Suprapubic skin (tissue), 4 donors: ENCODE measurements around the gene ZNF536.

Source experiments
- EP300 ChIP-seq: sonication (generic); formaldehyde crosslinking; IDR thresholded peaks from one replicate; pipeline ENCODE4 v1.6.1; 2017; ENCODE audit warnings: antibody characterized with exemption
- POLR2A ChIP-seq, 2 donors: fragments of 450-650 bp; IDR thresholded peaks; one replicate each; pipeline ENCODE4 v1.6.1; 2017; ENCODE audit warnings: antibody characterized with exemption in 2 of 2, mild to moderate bottlenecking in 2 of 2, moderate library complexity in 2 of 2
- POLR2AphosphoS5 ChIP-seq, 3 donors: sonication (generic); formaldehyde crosslinking; IDR thresholded peaks; one replicate each; pipeline ENCODE4 v1.6.1; 2017; ENCODE audit warnings: antibody characterized with exemption in 3 of 3
- TF ChIP-seq, protein P1 (sequence below), 2 donors: fragments of 200-600 bp in 1 of 2; fragments of 450-650 bp in 1 of 2; sonication (generic) in 1 of 2; IDR thresholded peaks; one replicate each; pipeline ENCODE4 v1.5.1; 2016 to 2019; ENCODE audit warnings: antibody characterized with exemption in 2 of 2, mild to moderate bottlenecking in 1 of 2, moderate library complexity in 1 of 2

DNA sequence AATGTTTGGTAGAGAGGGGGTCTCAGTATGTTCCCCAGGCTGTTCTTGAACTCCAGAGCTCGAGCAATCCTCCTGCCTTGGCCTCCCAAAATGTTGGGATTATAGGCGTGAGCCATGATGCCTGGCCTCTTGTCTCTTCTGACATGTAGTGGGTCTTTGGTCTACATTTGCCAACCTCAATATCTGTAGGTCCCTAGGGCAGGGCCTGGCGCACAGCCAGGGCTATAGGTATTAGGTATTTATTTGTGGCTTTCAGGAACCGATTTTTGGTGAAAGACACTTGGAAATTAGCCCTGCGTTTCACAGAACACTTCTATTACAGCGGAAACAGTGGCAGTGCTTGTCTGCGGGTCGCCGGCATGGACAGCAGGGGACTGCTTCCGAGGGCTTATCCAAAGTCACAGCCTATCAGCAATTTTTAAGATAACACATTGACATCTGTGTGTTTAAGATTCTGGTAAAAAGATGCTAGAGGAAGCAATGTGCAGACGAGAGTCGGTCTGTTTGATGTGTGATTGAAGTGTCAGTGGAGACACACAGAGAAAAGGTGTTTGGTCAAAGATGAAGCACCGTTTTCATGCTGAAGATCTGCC lies 14.5 kb downstream of the ZNF536 start:
- TF ChIP-seq, protein P1, sequence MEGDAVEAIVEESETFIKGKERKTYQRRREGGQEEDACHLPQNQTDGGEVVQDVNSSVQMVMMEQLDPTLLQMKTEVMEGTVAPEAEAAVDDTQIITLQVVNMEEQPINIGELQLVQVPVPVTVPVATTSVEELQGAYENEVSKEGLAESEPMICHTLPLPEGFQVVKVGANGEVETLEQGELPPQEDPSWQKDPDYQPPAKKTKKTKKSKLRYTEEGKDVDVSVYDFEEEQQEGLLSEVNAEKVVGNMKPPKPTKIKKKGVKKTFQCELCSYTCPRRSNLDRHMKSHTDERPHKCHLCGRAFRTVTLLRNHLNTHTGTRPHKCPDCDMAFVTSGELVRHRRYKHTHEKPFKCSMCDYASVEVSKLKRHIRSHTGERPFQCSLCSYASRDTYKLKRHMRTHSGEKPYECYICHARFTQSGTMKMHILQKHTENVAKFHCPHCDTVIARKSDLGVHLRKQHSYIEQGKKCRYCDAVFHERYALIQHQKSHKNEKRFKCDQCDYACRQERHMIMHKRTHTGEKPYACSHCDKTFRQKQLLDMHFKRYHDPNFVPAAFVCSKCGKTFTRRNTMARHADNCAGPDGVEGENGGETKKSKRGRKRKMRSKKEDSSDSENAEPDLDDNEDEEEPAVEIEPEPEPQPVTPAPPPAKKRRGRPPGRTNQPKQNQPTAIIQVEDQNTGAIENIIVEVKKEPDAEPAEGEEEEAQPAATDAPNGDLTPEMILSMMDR (IDR thresholded peaks at IDR 0.05), result no peak
- TF ChIP-seq POLR2A (IDR thresholded peaks at IDR 0.05), result no peak
- TF ChIP-seq EP300, result no peak
- no peak for TF ChIP-seq POLR2AphosphoS5 (IDR thresholded peaks at IDR 0.05)
